ENCODE results near the gene NHS.
A peak's percentile ranks its signal among the peaks of the same experiment; 100 is the strongest.

The NHS gene

GRCh38 chrX:17546356-17546755, 171.4 kb downstream of the NHS start:
- no peaks in the 10 kb centered on the region for H3K27me3 ChIP-seq
- no peaks in the 10 kb centered on the region for H3K4me1 ChIP-seq
- H3K9me3 ChIP-seq, result no peaks in the 10 kb centered on the region
- DNase-seq, result no peak
- no peak overlapping the region for H3K4me3 ChIP-seq (ENCODE audit: low read depth, low read length)
- TF ChIP-seq CTCF (IDR thresholded peaks at IDR 0.05; ENCODE audit: low read depth, low read length), result no peak
- H3K36me3 ChIP-seq, result no peaks in the 10 kb centered on the region

- H3K9me3 ChIP-seq, result no peaks in the 10 kb centered on the region
- H3K27me3 ChIP-seq, result no peaks in the 10 kb centered on the region
Measured at GRCh38 chrX:17547658-17548057, 172.7 kb downstream of the NHS start.

DNA sequence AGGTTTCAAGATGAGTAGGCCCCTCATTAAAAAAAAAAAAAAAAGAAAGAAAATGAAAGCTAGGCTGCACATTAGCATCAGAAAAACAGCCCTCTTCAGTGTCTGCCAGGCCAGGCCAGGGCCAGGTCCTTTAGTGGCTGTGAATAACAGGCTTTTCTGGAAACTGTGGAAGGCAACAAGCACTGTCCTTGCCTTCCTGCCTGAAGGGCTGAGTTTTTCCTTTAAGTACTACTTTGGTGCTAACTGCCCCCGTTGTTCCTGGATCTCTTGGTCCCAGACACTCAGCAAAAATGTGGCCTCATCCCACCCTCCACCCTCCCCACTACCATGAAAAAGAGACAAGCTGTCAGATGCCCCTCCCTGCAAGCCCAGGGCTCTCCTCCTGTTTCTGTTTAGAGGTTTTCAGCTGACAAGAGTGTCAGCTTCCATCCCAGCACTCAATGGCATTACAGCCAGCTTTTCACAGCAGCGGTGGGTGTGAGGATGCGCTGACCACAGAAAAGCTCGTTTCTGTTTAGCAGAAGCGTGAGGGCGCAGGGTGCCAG, 174.2 kb downstream of the NHS start:
- no peaks in the 10 kb centered on the region for H3K27me3 ChIP-seq
- no peaks in the 10 kb centered on the region for H3K36me3 ChIP-seq
- H3K4me1 ChIP-seq, result no peaks in the 10 kb centered on the region
- no peak for TF ChIP-seq CTCF (IDR thresholded peaks at IDR 0.05; ENCODE audit: low read depth, low read length)
- no peaks in the 10 kb centered on the region for H3K9me3 ChIP-seq
- H3K4me3 ChIP-seq (ENCODE audit: low read depth, low read length), result no peak overlapping the region
- DNase-seq, result no peak

More at GRCh38 chrX:17547658-17548057, 172.7 kb downstream of the NHS start:
- H3K4me3 ChIP-seq (ENCODE audit: low read depth, low read length), result no peak overlapping the region
- no peaks in the 10 kb centered on the region for H3K4me1 ChIP-seq
- H3K36me3 ChIP-seq, result no peaks in the 10 kb centered on the region
- no peak for TF ChIP-seq CTCF (IDR thresholded peaks at IDR 0.05; ENCODE audit: low read depth, low read length)
- peak; percentile 53 for DNase-seq

DNA sequence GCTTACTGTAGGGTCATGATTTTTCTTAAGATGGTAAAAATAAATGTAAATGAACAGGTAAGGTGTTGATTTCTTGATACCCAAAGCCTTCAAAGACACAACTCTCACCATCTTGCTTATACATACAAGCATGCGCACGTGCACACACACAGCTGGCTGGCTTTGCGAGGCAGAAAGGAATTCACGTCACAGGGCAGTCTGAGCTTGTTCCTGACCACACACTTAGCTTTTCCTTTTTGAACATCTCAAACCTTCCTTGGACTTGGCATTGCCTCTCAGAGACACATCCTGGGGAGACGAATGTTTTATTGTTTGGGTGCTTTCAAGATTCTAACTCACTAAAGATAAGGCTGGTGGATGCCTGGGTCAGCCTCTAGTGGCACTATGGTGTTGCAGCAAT, 175.0 kb downstream of the NHS start:
- Histone ChIP-seq H3K9me3 (no peaks in the 10 kb centered on the region), H3K36me3 (no peaks in the 10 kb centered on the region), H3K27me3 (no peaks in the 10 kb centered on the region), H3K4me1 (no peaks in the 10 kb centered on the region), H3K4me3 (ENCODE audit: low read depth, low read length) (no peak overlapping the region)
- no peak for DNase-seq
- TF ChIP-seq CTCF (IDR thresholded peaks at IDR 0.05; ENCODE audit: low read depth, low read length), result no peak

GRCh38 chrX:17552044-17552650, 177.1 kb downstream of the NHS start:
- TF ChIP-seq CTCF (IDR thresholded peaks at IDR 0.05; ENCODE audit: low read depth, low read length), result no peak
- Histone ChIP-seq H3K9me3 (no peaks in the 10 kb centered on the region), H3K27me3 (no peaks in the 10 kb centered on the region), H3K4me1 (no peaks in the 10 kb centered on the region), H3K4me3 (ENCODE audit: low read depth, low read length) (no peak overlapping the region), H3K36me3 (no peaks in the 10 kb centered on the region)
- no peak for DNase-seq

- no peaks in the 10 kb centered on the region for H3K4me1 ChIP-seq
- no peaks in the 10 kb centered on the region for H3K9me3 ChIP-seq
- no peaks in the 10 kb centered on the region for H3K27me3 ChIP-seq
- no peak for TF ChIP-seq CTCF (IDR thresholded peaks at IDR 0.05; ENCODE audit: low read depth, low read length)
- DNase-seq, result no peak
- H3K4me3 ChIP-seq (ENCODE audit: low read depth, low read length), result no peak overlapping the region
- H3K36me3 ChIP-seq, result no peaks in the 10 kb centered on the region
Measured at GRCh38 chrX:17553469-17553868, 178.5 kb downstream of the NHS start.

Data from BE2C (cell line).